ENCODE data around the gene FASTKD3.

- TF ChIP-seq, protein P1, sequence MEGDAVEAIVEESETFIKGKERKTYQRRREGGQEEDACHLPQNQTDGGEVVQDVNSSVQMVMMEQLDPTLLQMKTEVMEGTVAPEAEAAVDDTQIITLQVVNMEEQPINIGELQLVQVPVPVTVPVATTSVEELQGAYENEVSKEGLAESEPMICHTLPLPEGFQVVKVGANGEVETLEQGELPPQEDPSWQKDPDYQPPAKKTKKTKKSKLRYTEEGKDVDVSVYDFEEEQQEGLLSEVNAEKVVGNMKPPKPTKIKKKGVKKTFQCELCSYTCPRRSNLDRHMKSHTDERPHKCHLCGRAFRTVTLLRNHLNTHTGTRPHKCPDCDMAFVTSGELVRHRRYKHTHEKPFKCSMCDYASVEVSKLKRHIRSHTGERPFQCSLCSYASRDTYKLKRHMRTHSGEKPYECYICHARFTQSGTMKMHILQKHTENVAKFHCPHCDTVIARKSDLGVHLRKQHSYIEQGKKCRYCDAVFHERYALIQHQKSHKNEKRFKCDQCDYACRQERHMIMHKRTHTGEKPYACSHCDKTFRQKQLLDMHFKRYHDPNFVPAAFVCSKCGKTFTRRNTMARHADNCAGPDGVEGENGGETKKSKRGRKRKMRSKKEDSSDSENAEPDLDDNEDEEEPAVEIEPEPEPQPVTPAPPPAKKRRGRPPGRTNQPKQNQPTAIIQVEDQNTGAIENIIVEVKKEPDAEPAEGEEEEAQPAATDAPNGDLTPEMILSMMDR (IDR thresholded peaks at IDR 0.05): no peak
- TF ChIP-seq POLR2AphosphoS5 (IDR thresholded peaks at IDR 0.05; ENCODE audit: low read depth, low read length): no peak
- TF ChIP-seq REST (IDR thresholded peaks at IDR 0.05; ENCODE audit: insufficient read depth in 1 of 2, low read depth in 2 of 2, low read length in 1 of 2): no peak
- no peak for TF ChIP-seq TCF7L2 (IDR thresholded peaks at IDR 0.05; ENCODE audit: low read depth, low read length)
Observed at GRCh38 chr5:7888901-7889300, 20.1 kb upstream of the FASTKD3 start.

All from Panc1 (cell line).